NCI-H1436 (cell line): ENCODE measurements around the gene MIPEP.

Experiments used
- DNase-seq: peaks from one replicate; lab custom pipeline; 2025; lab: John Stamatoyannopoulos, UW

Gene MIPEP

GRCh38 chr13:23852351-23852750, 36.8 kb downstream of the MIPEP start:
- DNase-seq, result no peak

- no peak for DNase-seq
Measured at GRCh38 chr13:23851106-23851505, 38.1 kb downstream of the MIPEP start.

GRCh38 chr13:23850134-23850533, 39.1 kb downstream of the MIPEP start:
- no peak for DNase-seq

- no peak for DNase-seq
Measured at GRCh38 chr13:23849670-23850069, 39.5 kb downstream of the MIPEP start.

GRCh38 chr13:23848646-23849141, 40.5 kb downstream of the MIPEP start:
- no peak for DNase-seq

- no peak for DNase-seq
Measured at GRCh38 chr13:23848019-23848418, 41.2 kb downstream of the MIPEP start.

GRCh38 chr13:23847497-23847896, 41.7 kb downstream of the MIPEP start:
- DNase-seq, result no peak

GRCh38 chr13:23845105-23845725, 44.0 kb downstream of the MIPEP start:
- DNase-seq, result no peak

- no peak for DNase-seq
Measured at GRCh38 chr13:23844132-23844531, 45.1 kb downstream of the MIPEP start.

GRCh38 chr13:23843436-23843835, 45.8 kb downstream of the MIPEP start:
- no peak for DNase-seq

GRCh38 chr13:23842406-23842805, 46.8 kb downstream of the MIPEP start:
- DNase-seq, result no peak

- no peak for DNase-seq
Measured at GRCh38 chr13:23833733-23834611, 55.2 kb downstream of the MIPEP start.

- DNase-seq, result no peak
Measured at GRCh38 chr13:23828866-23829265, 60.3 kb downstream of the MIPEP start.

GRCh38 chr13:23828086-23828485, 61.1 kb downstream of the MIPEP start:
- DNase-seq, result no peak

GRCh38 chr13:23825179-23825578, 64.0 kb downstream of the MIPEP start:
- no peak for DNase-seq

- DNase-seq, result no peak
Measured at GRCh38 chr13:23824371-23824770, 64.8 kb downstream of the MIPEP start.

- DNase-seq, result no peak
Measured at GRCh38 chr13:23822252-23822824, 66.9 kb downstream of the MIPEP start.

- no peak for DNase-seq
Measured at GRCh38 chr13:23820530-23820929, 68.7 kb downstream of the MIPEP start.

- DNase-seq, result no peak
Measured at GRCh38 chr13:23817830-23818229, 71.4 kb downstream of the MIPEP start.

- no peak for DNase-seq
Measured at GRCh38 chr13:23817136-23817535, 72.1 kb downstream of the MIPEP start.

- no peak for DNase-seq
Measured at GRCh38 chr13:23813635-23814034, 75.6 kb downstream of the MIPEP start.

GRCh38 chr13:23811366-23812062, 77.7 kb downstream of the MIPEP start:
- no peak for DNase-seq
